Lower lobe of right lung (tissue), 2 donors: ENCODE measurements around the gene PAPOLA. TPM values are rescaled to one million over a fixed set of nuclear protein-coding genes. Genes with fewer than 3 reads are reported as not detected.

ENCODE experiments used
- ATAC-seq, 2 donors: fragments of 200-7000 bp; cut with Tn5 transposase; one replicate each; pipeline ENCODE4 v1.9.1; 2020 to 2022; ENCODE audit warnings: mild to moderate bottlenecking in 2 of 2, moderate library complexity in 2 of 2
- DNase-seq: peaks from one replicate; pipeline ENCODE4 v3.0.0-alpha.2; 2020
- H3K27ac ChIP-seq: fragments of 200-600 bp; one replicate; pipeline ENCODE4 v1.8.0; 2022
- H3K27me3 ChIP-seq: fragments of 200-600 bp; one replicate; pipeline ENCODE4 v1.8.0; 2022; ENCODE audit warnings: low read depth
- H3K36me3 ChIP-seq: fragments of 200-600 bp; one replicate; pipeline ENCODE4 v1.8.0; 2022; ENCODE audit warnings: mild to moderate bottlenecking
- H3K4me1 ChIP-seq: fragments of 200-600 bp; one replicate; pipeline ENCODE4 v1.8.0; 2022
- H3K4me3 ChIP-seq: fragments of 200-600 bp; one replicate; pipeline ENCODE4 v1.8.0; 2022; ENCODE audit warnings: mild to moderate bottlenecking
- H3K9me3 ChIP-seq: fragments of 200-600 bp; one replicate; pipeline ENCODE4 v1.8.0; 2022
- intact Hi-C: fragments of 100-400 bp; cut with DNase I; formaldehyde crosslinking; loops from one replicate; pipeline ENCODE4 v1.11.0; 2022
- total RNA-seq: library from RNA; stranded (reverse); fragmentation: NEBNext Ultra II Directional; extraction: Animal tissue kit (Norgen Biotek cat#: 25700); gene quantifications from one replicate; pipeline ENCODE4 v1.2.1, GENCODE V29; 2021
- TF ChIP-seq, protein P1 (sequence below): fragments of 200-600 bp; IDR thresholded peaks from one replicate; pipeline ENCODE4 v1.8.0; 2022; ENCODE audit warnings: antibody characterized with exemption, mild to moderate bottlenecking
- donor health status: DM: no; HTN: yes; CAD: no; lungs with severe emphysema.

Gene PAPOLA
- total RNA-seq, 1 donor from 2014 or later: 190 TPM

DNA sequence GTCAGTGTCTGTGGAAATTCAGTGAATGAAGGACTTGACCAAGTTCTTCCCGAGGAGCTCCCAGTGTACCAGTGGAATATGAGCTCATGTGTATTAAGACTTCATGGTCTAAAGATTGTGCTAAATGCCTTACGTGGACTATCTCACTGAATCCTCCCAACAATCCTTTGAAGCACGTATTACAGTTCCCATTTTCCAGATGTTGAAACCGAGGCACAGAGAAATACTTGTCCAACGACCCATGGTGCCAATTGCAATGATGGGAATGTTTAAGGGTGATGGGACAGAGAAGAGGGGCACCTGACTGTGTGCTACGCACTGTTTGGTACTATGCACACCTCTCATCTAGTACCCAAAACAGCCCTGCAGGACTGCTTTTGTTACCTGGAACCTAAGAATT, 77.2 kb downstream of the PAPOLA start:
- no peaks in the 10 kb centered on the region for H3K36me3 ChIP-seq
- DNase-seq: no peak
- no peak for ATAC-seq
- H3K9me3 ChIP-seq: no peaks in the 10 kb centered on the region
- H3K27ac ChIP-seq: no peak overlapping the region
- TF ChIP-seq, protein P1, sequence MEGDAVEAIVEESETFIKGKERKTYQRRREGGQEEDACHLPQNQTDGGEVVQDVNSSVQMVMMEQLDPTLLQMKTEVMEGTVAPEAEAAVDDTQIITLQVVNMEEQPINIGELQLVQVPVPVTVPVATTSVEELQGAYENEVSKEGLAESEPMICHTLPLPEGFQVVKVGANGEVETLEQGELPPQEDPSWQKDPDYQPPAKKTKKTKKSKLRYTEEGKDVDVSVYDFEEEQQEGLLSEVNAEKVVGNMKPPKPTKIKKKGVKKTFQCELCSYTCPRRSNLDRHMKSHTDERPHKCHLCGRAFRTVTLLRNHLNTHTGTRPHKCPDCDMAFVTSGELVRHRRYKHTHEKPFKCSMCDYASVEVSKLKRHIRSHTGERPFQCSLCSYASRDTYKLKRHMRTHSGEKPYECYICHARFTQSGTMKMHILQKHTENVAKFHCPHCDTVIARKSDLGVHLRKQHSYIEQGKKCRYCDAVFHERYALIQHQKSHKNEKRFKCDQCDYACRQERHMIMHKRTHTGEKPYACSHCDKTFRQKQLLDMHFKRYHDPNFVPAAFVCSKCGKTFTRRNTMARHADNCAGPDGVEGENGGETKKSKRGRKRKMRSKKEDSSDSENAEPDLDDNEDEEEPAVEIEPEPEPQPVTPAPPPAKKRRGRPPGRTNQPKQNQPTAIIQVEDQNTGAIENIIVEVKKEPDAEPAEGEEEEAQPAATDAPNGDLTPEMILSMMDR: no peak
- H3K4me1 ChIP-seq: peaks cover 8% of the 10 kb centered on the region
- intact Hi-C loops: no loop called here
- peaks cover 8% of the 10 kb centered on the region for H3K27me3 ChIP-seq
- H3K4me3 ChIP-seq: no peak overlapping the region

DNA sequence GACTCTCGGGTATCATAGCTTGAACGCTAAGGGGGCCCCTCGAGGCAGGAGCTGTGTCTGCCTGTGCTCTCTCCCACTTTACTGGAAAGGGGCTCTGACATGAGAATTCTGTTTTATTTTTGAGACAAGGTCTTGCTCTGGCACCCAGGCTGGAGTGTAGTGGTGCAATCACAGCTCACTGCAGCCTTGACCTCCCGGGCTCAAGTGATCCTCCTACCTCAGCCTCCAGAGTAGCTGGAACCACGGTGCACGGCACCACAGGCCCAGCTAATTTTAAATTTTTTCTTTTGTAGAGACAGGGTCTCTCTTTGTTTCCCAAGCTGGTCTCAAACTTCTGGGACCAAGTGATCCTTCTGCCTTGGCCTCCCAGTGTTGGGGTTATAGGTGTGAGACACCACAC, 77.7 kb downstream of the PAPOLA start:
- peaks cover 12% of the 10 kb centered on the region for H3K27me3 ChIP-seq
- H3K9me3 ChIP-seq: no peaks in the 10 kb centered on the region
- intact Hi-C loops: no loop called here
- H3K4me1 ChIP-seq: peaks cover 3% of the 10 kb centered on the region
- no peak overlapping the region for H3K4me3 ChIP-seq
- DNase-seq: no peak
- no peak for ATAC-seq
- no peak overlapping the region for H3K27ac ChIP-seq
- H3K36me3 ChIP-seq: no peaks in the 10 kb centered on the region
- TF ChIP-seq, protein P1: no peak

DNA sequence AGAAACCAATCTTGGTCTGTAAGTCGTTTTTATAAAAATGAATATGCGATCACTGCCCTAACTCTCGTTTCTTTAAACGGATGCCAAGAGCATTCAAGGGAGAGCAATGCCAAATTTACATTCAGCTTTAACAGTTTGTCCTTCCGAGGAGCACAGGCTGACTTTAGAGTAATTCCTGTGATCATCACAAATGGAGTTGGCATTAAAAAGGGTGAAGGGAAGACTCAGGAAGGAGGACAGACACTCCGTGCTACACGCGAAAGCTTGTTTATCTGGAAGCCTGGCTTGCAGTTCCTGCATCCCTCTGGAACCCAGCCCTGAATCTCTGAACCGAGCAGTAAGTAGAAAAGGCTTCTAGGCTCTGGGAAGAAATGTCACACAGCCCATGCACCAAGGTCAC, 78.4 kb downstream of the PAPOLA start:
- Histone ChIP-seq H3K4me1 (no peaks in the 10 kb centered on the region), H3K36me3 (no peaks in the 10 kb centered on the region), H3K4me3 (no peak overlapping the region), H3K27me3 (peaks cover 20% of the 10 kb centered on the region), H3K27ac (no peak overlapping the region), H3K9me3 (no peaks in the 10 kb centered on the region)
- DNase-seq (no peak), ATAC-seq (no peak)
- TF ChIP-seq, protein P1: no peak
- intact Hi-C loops: no loop called here

GRCh38 chr14:96581026-96581425, 78.8 kb downstream of the PAPOLA start:
- H3K4me1 ChIP-seq: no peaks in the 10 kb centered on the region
- no peak for DNase-seq
- no peak overlapping the region for H3K27ac ChIP-seq
- H3K27me3 ChIP-seq: peaks cover 21% of the 10 kb centered on the region
- H3K4me3 ChIP-seq: no peak overlapping the region
- H3K36me3 ChIP-seq: no peaks in the 10 kb centered on the region
- H3K9me3 ChIP-seq: no peaks in the 10 kb centered on the region
- ATAC-seq: no peak
- intact Hi-C loops: no loop called here
- TF ChIP-seq, protein P1: no peak

DNA sequence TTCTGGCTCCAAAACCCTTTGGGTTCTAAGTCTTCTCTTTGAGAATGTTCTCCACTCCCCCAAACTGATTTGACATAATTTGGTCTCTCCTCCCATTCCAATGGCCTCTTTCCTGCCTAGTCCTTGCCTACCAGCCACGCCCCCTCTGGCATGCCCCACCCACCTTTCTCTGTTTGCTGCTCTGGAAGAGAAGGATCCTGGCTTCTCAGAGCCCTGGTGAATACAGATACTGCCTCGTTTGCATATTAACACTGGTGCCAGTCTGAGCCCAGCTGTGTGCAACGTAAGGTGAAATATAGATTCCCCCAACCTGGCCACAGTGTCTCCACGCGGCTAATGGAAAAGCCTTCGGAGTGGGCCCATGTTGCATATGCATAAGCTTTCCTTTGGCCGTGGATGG, 79.7 kb downstream of the PAPOLA start:
- Histone ChIP-seq H3K27me3 (peaks cover 24% of the 10 kb centered on the region), H3K27ac (no peak overlapping the region), H3K9me3 (no peaks in the 10 kb centered on the region), H3K36me3 (no peaks in the 10 kb centered on the region), H3K4me1 (peaks cover 3% of the 10 kb centered on the region), H3K4me3 (no peak overlapping the region)
- TF ChIP-seq, protein P1: no peak
- no peak for DNase-seq
- ATAC-seq: no peak
- intact Hi-C loops: no loop called here
